B cell (primary cell): ENCODE results near the gene ZNRF4.

Experiments
- EZH2 ChIP-seq: IDR thresholded peaks from 2 replicates; pipeline ENCODE4 v1.6.1; 2012; ENCODE audit warnings: borderline replicate concordance, low read depth, mild to moderate bottlenecking, moderate library complexity, low read length; ENCODE audit not compliant: insufficient read depth, poor library complexity, severe bottlenecking
- TF ChIP-seq, protein P1 (sequence below): fragments of 200-600 bp; IDR thresholded peaks from one replicate; pipeline ENCODE4 v1.8.0; 2022; ENCODE audit warnings: antibody characterized with exemption, mild to moderate bottlenecking

DNA sequence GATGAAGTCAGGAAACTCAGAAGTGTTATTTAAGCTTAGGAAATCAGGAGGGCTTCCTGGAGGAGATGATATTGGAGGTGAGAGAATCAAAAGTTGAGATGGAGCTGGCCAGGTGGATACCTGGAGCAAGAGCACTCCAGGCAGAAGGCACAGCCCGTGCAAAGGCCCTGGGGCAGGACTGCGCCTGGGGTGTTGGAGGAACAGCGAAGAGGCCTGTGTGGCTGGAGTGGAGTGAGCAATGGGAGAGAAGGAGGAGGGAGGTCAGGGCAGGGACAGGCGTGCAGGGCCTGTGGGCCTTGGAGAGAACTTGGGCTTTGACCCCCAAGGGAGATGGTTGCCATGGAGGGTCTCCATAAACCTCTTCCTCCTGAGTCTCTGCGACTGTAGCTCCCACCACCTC lies 42.1 kb downstream of the ZNRF4 start:
- TF ChIP-seq, protein P1, sequence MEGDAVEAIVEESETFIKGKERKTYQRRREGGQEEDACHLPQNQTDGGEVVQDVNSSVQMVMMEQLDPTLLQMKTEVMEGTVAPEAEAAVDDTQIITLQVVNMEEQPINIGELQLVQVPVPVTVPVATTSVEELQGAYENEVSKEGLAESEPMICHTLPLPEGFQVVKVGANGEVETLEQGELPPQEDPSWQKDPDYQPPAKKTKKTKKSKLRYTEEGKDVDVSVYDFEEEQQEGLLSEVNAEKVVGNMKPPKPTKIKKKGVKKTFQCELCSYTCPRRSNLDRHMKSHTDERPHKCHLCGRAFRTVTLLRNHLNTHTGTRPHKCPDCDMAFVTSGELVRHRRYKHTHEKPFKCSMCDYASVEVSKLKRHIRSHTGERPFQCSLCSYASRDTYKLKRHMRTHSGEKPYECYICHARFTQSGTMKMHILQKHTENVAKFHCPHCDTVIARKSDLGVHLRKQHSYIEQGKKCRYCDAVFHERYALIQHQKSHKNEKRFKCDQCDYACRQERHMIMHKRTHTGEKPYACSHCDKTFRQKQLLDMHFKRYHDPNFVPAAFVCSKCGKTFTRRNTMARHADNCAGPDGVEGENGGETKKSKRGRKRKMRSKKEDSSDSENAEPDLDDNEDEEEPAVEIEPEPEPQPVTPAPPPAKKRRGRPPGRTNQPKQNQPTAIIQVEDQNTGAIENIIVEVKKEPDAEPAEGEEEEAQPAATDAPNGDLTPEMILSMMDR = no peak
- no peak for TF ChIP-seq EZH2
